ENCODE results near the gene PEX1.
"Not testable (repeated sequence)": the region's sequence is repeated elsewhere in the genome, so short reads cannot be mapped to it uniquely, and the experiment has no call there.

PEX1 gene

DNA sequence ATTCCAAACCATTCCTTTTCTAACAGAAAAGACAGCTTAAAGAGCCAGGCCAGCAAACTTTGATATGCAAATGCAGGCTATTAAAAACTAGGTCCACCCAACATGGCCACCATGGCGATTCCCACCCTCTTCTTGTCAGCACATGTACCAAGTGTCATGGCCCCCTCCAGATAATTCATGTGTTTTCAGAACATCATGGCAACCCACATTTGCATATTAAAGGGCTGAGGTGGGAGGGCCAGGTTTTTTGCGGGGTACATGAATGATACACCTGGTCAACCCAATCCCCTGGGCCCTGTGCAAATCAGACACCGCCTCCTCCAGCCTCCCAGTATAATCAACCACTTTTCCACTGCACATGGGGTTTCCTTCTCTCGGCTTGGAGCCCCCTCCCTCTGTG is 49.6 kb downstream of the PEX1 start:
- Histone ChIP-seq H3K4me1 (ENCODE audit: insufficient read depth, low read length) (no peaks in the 10 kb centered on the region), H3K27ac (ENCODE audit: low read length) (no peak overlapping the region), H4K20me1 (ENCODE audit: insufficient read depth, low read length) (no peaks in the 10 kb centered on the region), H3K27me3 (ENCODE audit: insufficient read depth, low read length, poor library complexity) (no peaks in the 10 kb centered on the region), H3K4me3 (ENCODE audit: low read depth in 1 of 2, low read length in 2 of 2) (no peak overlapping the region), H2AFZ (ENCODE audit: low read depth, low read length) (no peak overlapping the region), H3K4me2 (ENCODE audit: insufficient read depth, low read length) (no peak overlapping the region), H3K9me3 (ENCODE audit: insufficient read depth, low read length, severe bottlenecking) (no peaks in the 10 kb centered on the region), H3K36me3 (ENCODE audit: insufficient read depth, low read length) (no peaks in the 10 kb centered on the region), H3K79me2 (ENCODE audit: insufficient read depth, low read length) (no peaks in the 10 kb centered on the region), H3K9ac (ENCODE audit: low read depth, low read length) (no peak overlapping the region)
- no peak for ATAC-seq (ENCODE audit: insufficient read depth, low read depth)
- TF ChIP-seq, protein P1, sequence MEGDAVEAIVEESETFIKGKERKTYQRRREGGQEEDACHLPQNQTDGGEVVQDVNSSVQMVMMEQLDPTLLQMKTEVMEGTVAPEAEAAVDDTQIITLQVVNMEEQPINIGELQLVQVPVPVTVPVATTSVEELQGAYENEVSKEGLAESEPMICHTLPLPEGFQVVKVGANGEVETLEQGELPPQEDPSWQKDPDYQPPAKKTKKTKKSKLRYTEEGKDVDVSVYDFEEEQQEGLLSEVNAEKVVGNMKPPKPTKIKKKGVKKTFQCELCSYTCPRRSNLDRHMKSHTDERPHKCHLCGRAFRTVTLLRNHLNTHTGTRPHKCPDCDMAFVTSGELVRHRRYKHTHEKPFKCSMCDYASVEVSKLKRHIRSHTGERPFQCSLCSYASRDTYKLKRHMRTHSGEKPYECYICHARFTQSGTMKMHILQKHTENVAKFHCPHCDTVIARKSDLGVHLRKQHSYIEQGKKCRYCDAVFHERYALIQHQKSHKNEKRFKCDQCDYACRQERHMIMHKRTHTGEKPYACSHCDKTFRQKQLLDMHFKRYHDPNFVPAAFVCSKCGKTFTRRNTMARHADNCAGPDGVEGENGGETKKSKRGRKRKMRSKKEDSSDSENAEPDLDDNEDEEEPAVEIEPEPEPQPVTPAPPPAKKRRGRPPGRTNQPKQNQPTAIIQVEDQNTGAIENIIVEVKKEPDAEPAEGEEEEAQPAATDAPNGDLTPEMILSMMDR (IDR thresholded peaks at IDR 0.05; ENCODE audit: borderline replicate concordance, extremely low read depth, low read length, poor library complexity, severe bottlenecking) = no peak
- no peak for TF ChIP-seq EZH2 (IDR thresholded peaks at IDR 0.05; ENCODE audit: borderline replicate concordance, low read depth, low read length, severe bottlenecking)
- DNase-seq = no peak

- Histone ChIP-seq H3K4me1 (ENCODE audit: insufficient read depth, low read length) (no peaks in the 10 kb centered on the region), H3K9ac (ENCODE audit: low read depth, low read length) (no peak overlapping the region), H2AFZ (ENCODE audit: low read depth, low read length) (no peak overlapping the region), H3K27me3 (ENCODE audit: insufficient read depth, low read length, poor library complexity) (no peaks in the 10 kb centered on the region), H3K4me3 (ENCODE audit: low read depth in 1 of 2, low read length in 2 of 2) (no peak overlapping the region), H3K4me2 (ENCODE audit: insufficient read depth, low read length) (no peak overlapping the region), H3K9me3 (ENCODE audit: insufficient read depth, low read length, severe bottlenecking) (no peaks in the 10 kb centered on the region), H3K27ac (ENCODE audit: low read length) (no peak overlapping the region), H3K36me3 (ENCODE audit: insufficient read depth, low read length) (no peaks in the 10 kb centered on the region), H4K20me1 (ENCODE audit: insufficient read depth, low read length) (no peaks in the 10 kb centered on the region), H3K79me2 (ENCODE audit: insufficient read depth, low read length) (no peaks in the 10 kb centered on the region)
- no peak for ATAC-seq (ENCODE audit: insufficient read depth, low read depth)
- no peak for DNase-seq
- TF ChIP-seq, protein P1 (IDR thresholded peaks at IDR 0.05; ENCODE audit: borderline replicate concordance, extremely low read depth, low read length, poor library complexity, severe bottlenecking) = no peak
- TF ChIP-seq EZH2 (IDR thresholded peaks at IDR 0.05; ENCODE audit: borderline replicate concordance, low read depth, low read length, severe bottlenecking) = no peak
Observed at GRCh38 chr7:92478095-92478494, 50.2 kb downstream of the PEX1 start.

- H3K9me3 ChIP-seq (ENCODE audit: insufficient read depth, low read length, severe bottlenecking); H3K9ac ChIP-seq (ENCODE audit: low read depth, low read length); H3K27ac ChIP-seq (ENCODE audit: low read length); H3K4me3 ChIP-seq (ENCODE audit: low read depth in 1 of 2, low read length in 2 of 2); H3K4me2 ChIP-seq (ENCODE audit: insufficient read depth, low read length); H3K36me3 ChIP-seq (ENCODE audit: insufficient read depth, low read length); H3K27me3 ChIP-seq (ENCODE audit: insufficient read depth, low read length, poor library complexity); H3K79me2 ChIP-seq (ENCODE audit: insufficient read depth, low read length); H3K4me1 ChIP-seq (ENCODE audit: insufficient read depth, low read length); H4K20me1 ChIP-seq (ENCODE audit: insufficient read depth, low read length); ATAC-seq (ENCODE audit: insufficient read depth, low read depth); H2AFZ ChIP-seq (ENCODE audit: low read depth, low read length); DNase-seq: not testable (repeated sequence)
Observed at GRCh38 chr7:92477681-92478080, 50.6 kb downstream of the PEX1 start, which contains the start of gene ERVW-1. Gene ERVW-1 (minus strand): TSS chr7:92477946. CDS start chr7:92470381, 7,565 bp downstream.

DNA sequence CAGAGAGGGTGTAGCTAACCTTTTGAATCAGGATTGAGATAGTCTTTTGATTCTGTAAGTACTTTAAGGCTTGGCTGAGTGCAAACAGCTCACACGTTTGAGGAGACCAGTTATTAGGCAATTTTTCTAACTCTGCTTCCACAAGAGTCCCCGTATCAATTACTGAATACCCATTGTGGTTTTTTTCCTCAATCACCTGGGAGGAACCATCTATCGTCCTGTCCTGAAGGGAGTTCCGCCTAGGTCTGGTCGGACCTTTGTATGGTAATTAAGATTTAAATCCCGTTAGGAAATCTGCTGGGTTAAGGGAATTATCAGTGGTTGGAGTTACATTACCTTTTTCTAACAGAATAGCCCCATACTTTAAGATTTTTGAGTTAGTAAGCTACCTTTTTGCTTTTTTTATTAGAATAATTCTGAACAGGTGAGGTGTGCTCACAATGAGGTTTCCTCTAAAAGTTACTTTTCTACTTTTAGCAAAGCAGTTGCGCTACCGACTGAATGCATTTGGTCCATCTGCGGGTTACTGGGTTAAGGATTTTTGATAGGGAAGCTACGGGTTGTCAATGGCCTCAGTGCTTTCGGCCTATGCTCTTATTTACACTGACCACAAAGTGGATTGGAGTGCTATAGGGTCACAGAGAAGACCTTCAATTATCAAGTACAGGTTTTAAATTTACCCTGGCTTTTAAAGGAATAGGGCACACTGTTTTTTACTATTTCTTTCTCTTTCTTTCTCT is 52.3 kb downstream of the PEX1 start:
- DNase-seq = not testable (repeated sequence)

GRCh38 chr7:92475261-92475770 is 53.0 kb downstream of the PEX1 start:
- not testable (repeated sequence) for H3K4me3 ChIP-seq (ENCODE audit: low read depth in 1 of 2, low read length in 2 of 2); H2AFZ ChIP-seq (ENCODE audit: low read depth, low read length); H3K79me2 ChIP-seq (ENCODE audit: insufficient read depth, low read length); H3K9me3 ChIP-seq (ENCODE audit: insufficient read depth, low read length, severe bottlenecking); ATAC-seq (ENCODE audit: insufficient read depth, low read depth); H3K27me3 ChIP-seq (ENCODE audit: insufficient read depth, low read length, poor library complexity); H3K36me3 ChIP-seq (ENCODE audit: insufficient read depth, low read length); H3K27ac ChIP-seq (ENCODE audit: low read length); H3K4me2 ChIP-seq (ENCODE audit: insufficient read depth, low read length); H3K9ac ChIP-seq (ENCODE audit: low read depth, low read length); H3K4me1 ChIP-seq (ENCODE audit: insufficient read depth, low read length); DNase-seq; H4K20me1 ChIP-seq (ENCODE audit: insufficient read depth, low read length)

More for the DNA sequence above, 52.3 kb downstream of the PEX1 start:
- not testable (repeated sequence) for ATAC-seq (ENCODE audit: insufficient read depth, low read depth); H3K36me3 ChIP-seq (ENCODE audit: insufficient read depth, low read length); H4K20me1 ChIP-seq (ENCODE audit: insufficient read depth, low read length); H3K9ac ChIP-seq (ENCODE audit: low read depth, low read length); H3K4me3 ChIP-seq (ENCODE audit: low read depth in 1 of 2, low read length in 2 of 2); H3K27me3 ChIP-seq (ENCODE audit: insufficient read depth, low read length, poor library complexity); H3K27ac ChIP-seq (ENCODE audit: low read length); H3K4me1 ChIP-seq (ENCODE audit: insufficient read depth, low read length); H3K9me3 ChIP-seq (ENCODE audit: insufficient read depth, low read length, severe bottlenecking); H3K79me2 ChIP-seq (ENCODE audit: insufficient read depth, low read length); H3K4me2 ChIP-seq (ENCODE audit: insufficient read depth, low read length); H2AFZ ChIP-seq (ENCODE audit: low read depth, low read length)

GRCh38 chr7:92473989-92474388 is 54.3 kb downstream of the PEX1 start:
- not testable (repeated sequence) for H3K4me3 ChIP-seq (ENCODE audit: low read depth in 1 of 2, low read length in 2 of 2); H3K27ac ChIP-seq (ENCODE audit: low read length); DNase-seq; H4K20me1 ChIP-seq (ENCODE audit: insufficient read depth, low read length); ATAC-seq (ENCODE audit: insufficient read depth, low read depth); H3K79me2 ChIP-seq (ENCODE audit: insufficient read depth, low read length); H3K4me1 ChIP-seq (ENCODE audit: insufficient read depth, low read length); H3K27me3 ChIP-seq (ENCODE audit: insufficient read depth, low read length, poor library complexity); H3K9me3 ChIP-seq (ENCODE audit: insufficient read depth, low read length, severe bottlenecking); H3K36me3 ChIP-seq (ENCODE audit: insufficient read depth, low read length); H3K9ac ChIP-seq (ENCODE audit: low read depth, low read length); H3K4me2 ChIP-seq (ENCODE audit: insufficient read depth, low read length); H2AFZ ChIP-seq (ENCODE audit: low read depth, low read length)

Data from DND-41 (cell line).